Mammary epithelial cell (primary cell): ENCODE data around the gene ST8SIA3.

ENCODE experiments used
- CTCF ChIP-seq, 2 donors: IDR thresholded peaks in 1 of 2; conservative IDR thresholded peaks in 1 of 2; 2 replicates each; pipeline ENCODE4 v1.5.1; 2011 to 2012; ENCODE audit warnings: inconsistent platforms in 2 of 2, low read length in 2 of 2, mild to moderate bottlenecking in 2 of 2, control low read depth in 1 of 2, low read depth in 1 of 2; ENCODE audit not compliant: insufficient read depth in 1 of 2; ENCODE audit errors: extremely low read depth in 1 of 2
- EZH2 ChIP-seq: IDR thresholded peaks from 2 replicates; pipeline ENCODE4 v1.6.1; 2012; ENCODE audit warnings: low read length, inconsistent platforms, borderline replicate concordance

- TF ChIP-seq CTCF (conservative IDR thresholded peaks at IDR 0.05 in 1 of 2, IDR thresholded peaks at IDR 0.05 in 1 of 2; ENCODE audit: extremely low read depth in 1 of 2, insufficient read depth in 1 of 2, low read depth in 1 of 2, low read length in 2 of 2) = no peak
- TF ChIP-seq EZH2 = no peak
These were observed 37.7 kb downstream of the ST8SIA3 start for GRCh38 chr18:57390044-57390443.
